ENCODE data around the gene WRNIP1. TPM values are rescaled to one million over a fixed set of nuclear protein-coding genes. Genes with fewer than 3 reads are reported as not detected.

Gene WRNIP1
- total and polyA plus RNA-seq, 2 of the 13 experiments (the other 11 are each of a cell fraction or from before 2014, with no cell fraction given) = 77.7 to 90.3 TPM

GRCh38 chr6:2744209-2744771 is 20.9 kb upstream of the WRNIP1 start (continued):
- TF ChIP-seq AHDC1 (CRISPR knock-in tag; IDR thresholded peaks at IDR 0.05; ENCODE audit: borderline replicate concordance) (peak; percentile 59; the same call in 1 of the 2 replicates), CENPX (CRISPR knock-in tag; IDR thresholded peaks at IDR 0.05) (no peak), TARDBP (CRISPR knock-in tag; IDR thresholded peaks at IDR 0.05) (peak; percentile 11; the same call in 1 of the 2 replicates), HMGA1 (CRISPR knock-in tag; conservative IDR thresholded peaks at IDR 0.05) (no peak), TAF1 (CRISPR knock-in tag; IDR thresholded peaks at IDR 0.05) (no peak), ZNF234 (CRISPR knock-in tag; conservative IDR thresholded peaks at IDR 0.05) (no peak), MIER2 (CRISPR knock-in tag; IDR thresholded peaks at IDR 0.05) (no peak), TEAD3 (CRISPR knock-in tag; optimal IDR thresholded peaks at IDR 0.05; ENCODE audit: borderline replicate concordance) (no peak), HDAC1 (CRISPR knock-in tag; IDR thresholded peaks at IDR 0.05) (0 out of 2 replicates have a peak, but pooled peaks have one; percentile 38), SP140L (CRISPR knock-in tag; IDR thresholded peaks at IDR 0.05; ENCODE audit: borderline replicate concordance) (no peak), NONO (IDR thresholded peaks at IDR 0.05) (no peak), NONO (CRISPR knock-in tag; conservative IDR thresholded peaks at IDR 0.05) (0 out of 2 replicates have a peak, but pooled peaks have one; percentile 35), BRF2 (CRISPR knock-in tag; IDR thresholded peaks at IDR 0.05) (no peak), NR3C1 (CRISPR knock-in tag; IDR thresholded peaks at IDR 0.05) (no peak), HOXA9 (CRISPR knock-in tag; IDR thresholded peaks at IDR 0.05; ENCODE audit: borderline replicate concordance) (peak; percentile 78; the same call in 1 of the 2 replicates), CREB1 (IDR thresholded peaks at IDR 0.05) (no peak), CREB1 (CRISPR knock-in tag; IDR thresholded peaks at IDR 0.05) (peak; percentile 26; the same call in 1 of the 2 replicates), ZNF354B (CRISPR knock-in tag; IDR thresholded peaks at IDR 0.05) (no peak), CEBPZ (IDR thresholded peaks at IDR 0.05; ENCODE audit: low read length) (no peak), NRL (CRISPR knock-in tag; IDR thresholded peaks at IDR 0.05; ENCODE audit: borderline replicate concordance) (no peak), ZNF274 (CRISPR knock-in tag; IDR thresholded peaks at IDR 0.05) (0 out of 2 replicates have a peak, but pooled peaks have one; percentile 38), ZNF501 (CRISPR knock-in tag; IDR thresholded peaks at IDR 0.05) (peak; percentile 26; the same call in 1 of the 2 replicates)

Measured in HepG2 (cell line).